OCI-LY7 (cell line): ENCODE measurements around the gene PRPF39.

Experiments
- EZH2phosphoT487 ChIP-seq: fragments of 200-600 bp; sonication (generic); IDR thresholded peaks from 2 replicates; pipeline ENCODE4 v1.6.1; 2018; ENCODE audit warnings: low read depth, borderline replicate concordance, mild to moderate bottlenecking, mixed run types, antibody characterized with exemption, low read length, moderate library complexity, mixed read lengths
- TF ChIP-seq, protein P1 (sequence below): fragments of 200-600 bp; sonication (generic); conservative IDR thresholded peaks from 2 replicates; pipeline ENCODE4 v1.5.1; 2014; ENCODE audit warnings: mild to moderate bottlenecking, antibody characterized with exemption, low read length, moderate library complexity, mixed read lengths

DNA sequence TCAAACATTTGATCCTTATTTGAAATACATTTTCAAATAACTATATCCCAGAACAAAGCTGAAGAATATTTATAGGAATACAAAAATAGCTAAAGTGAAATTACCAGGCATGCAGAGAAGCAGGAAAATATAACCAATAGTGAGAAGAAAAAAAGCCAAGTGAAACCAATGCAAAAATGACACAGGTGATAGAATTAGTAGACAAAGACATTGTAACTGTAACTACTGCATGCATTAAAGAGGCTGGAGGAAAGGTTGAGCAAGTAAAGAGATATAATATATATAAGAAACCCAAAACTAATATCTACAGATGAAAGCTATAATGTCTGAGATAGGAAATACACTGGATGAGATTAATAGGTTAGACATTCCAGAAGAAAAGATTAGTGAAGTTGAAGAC, 49.2 kb upstream of the PRPF39 start:
- TF ChIP-seq, protein P1, sequence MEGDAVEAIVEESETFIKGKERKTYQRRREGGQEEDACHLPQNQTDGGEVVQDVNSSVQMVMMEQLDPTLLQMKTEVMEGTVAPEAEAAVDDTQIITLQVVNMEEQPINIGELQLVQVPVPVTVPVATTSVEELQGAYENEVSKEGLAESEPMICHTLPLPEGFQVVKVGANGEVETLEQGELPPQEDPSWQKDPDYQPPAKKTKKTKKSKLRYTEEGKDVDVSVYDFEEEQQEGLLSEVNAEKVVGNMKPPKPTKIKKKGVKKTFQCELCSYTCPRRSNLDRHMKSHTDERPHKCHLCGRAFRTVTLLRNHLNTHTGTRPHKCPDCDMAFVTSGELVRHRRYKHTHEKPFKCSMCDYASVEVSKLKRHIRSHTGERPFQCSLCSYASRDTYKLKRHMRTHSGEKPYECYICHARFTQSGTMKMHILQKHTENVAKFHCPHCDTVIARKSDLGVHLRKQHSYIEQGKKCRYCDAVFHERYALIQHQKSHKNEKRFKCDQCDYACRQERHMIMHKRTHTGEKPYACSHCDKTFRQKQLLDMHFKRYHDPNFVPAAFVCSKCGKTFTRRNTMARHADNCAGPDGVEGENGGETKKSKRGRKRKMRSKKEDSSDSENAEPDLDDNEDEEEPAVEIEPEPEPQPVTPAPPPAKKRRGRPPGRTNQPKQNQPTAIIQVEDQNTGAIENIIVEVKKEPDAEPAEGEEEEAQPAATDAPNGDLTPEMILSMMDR = no peak
- no peak for TF ChIP-seq EZH2phosphoT487
